ENCODE measurements around the gene SEMA4B.

DNA sequence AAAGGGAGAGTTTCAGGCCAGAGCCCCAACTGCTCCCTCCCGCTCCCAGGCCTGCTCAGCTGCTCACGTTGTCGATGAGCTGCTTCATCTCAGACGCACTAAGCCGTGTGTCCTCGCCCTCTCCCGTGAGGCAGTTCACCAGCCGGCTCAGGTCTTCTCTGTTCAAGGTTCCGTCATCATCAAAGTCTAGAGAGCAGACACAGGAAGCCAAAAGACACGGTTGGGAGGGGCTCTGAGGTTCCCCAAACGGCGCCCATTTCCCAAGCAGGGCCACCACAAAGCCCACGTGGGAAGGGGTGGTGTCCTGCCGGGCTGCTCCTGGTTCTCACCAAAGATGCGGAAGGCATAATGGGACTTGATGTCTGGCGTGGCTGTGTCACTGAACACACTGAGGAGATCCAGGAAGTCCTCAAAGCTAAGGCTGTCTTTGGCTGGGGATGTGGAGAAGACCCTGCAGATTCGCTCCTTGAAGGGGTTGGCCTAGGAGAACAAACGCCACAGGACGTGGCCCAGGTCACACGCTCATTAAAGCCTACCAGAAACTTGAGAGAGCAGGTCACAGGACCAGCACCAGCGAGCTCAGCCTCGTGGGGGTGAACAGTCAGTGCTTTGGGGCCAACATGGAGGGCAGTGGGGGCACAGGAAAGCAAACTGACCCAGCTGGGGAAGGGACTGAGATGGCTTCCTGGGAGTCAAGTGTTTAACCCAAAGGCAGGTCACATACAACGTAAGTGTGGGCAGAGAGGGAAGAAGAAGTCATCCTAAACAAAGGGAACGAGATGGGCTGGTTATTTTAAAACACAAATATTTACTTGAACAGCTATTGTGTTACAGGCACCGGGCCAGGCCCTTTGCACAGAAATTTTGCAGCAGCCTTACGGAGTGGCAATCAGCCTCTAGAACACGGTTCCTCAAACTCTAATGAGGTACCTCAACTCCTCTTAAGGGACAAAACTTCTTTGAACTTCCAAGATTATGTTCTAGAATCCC lies 30.2 kb downstream of the SEMA4B start:
- TF ChIP-seq EZH2phosphoT487 (IDR thresholded peaks at IDR 0.05), result no peak
- TF ChIP-seq, protein P1, sequence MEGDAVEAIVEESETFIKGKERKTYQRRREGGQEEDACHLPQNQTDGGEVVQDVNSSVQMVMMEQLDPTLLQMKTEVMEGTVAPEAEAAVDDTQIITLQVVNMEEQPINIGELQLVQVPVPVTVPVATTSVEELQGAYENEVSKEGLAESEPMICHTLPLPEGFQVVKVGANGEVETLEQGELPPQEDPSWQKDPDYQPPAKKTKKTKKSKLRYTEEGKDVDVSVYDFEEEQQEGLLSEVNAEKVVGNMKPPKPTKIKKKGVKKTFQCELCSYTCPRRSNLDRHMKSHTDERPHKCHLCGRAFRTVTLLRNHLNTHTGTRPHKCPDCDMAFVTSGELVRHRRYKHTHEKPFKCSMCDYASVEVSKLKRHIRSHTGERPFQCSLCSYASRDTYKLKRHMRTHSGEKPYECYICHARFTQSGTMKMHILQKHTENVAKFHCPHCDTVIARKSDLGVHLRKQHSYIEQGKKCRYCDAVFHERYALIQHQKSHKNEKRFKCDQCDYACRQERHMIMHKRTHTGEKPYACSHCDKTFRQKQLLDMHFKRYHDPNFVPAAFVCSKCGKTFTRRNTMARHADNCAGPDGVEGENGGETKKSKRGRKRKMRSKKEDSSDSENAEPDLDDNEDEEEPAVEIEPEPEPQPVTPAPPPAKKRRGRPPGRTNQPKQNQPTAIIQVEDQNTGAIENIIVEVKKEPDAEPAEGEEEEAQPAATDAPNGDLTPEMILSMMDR (IDR thresholded peaks at IDR 0.05), result no peak
- no peak for TF ChIP-seq EZH2 (IDR thresholded peaks at IDR 0.05)
